IPS-18c (cell line): ENCODE data around the gene ILRUN.
"Not testable (repeated sequence)": the region's sequence is repeated elsewhere in the genome, so short reads cannot be mapped to it uniquely, and the experiment has no call there.

Experiments
- H3K4me3 ChIP-seq: 2 replicates; pipeline ENCODE4 v1.7.0; 2013; ENCODE audit warnings: low read depth, mild to moderate bottlenecking, low read length, moderate library complexity; ENCODE audit not compliant: insufficient read depth
- H3K9me3 ChIP-seq: one replicate; pipeline ENCODE4 v1.6.1; 2013; ENCODE audit warnings: mild to moderate bottlenecking, low read length, moderate library complexity; ENCODE audit not compliant: control insufficient read depth, insufficient read depth

ILRUN gene

DNA sequence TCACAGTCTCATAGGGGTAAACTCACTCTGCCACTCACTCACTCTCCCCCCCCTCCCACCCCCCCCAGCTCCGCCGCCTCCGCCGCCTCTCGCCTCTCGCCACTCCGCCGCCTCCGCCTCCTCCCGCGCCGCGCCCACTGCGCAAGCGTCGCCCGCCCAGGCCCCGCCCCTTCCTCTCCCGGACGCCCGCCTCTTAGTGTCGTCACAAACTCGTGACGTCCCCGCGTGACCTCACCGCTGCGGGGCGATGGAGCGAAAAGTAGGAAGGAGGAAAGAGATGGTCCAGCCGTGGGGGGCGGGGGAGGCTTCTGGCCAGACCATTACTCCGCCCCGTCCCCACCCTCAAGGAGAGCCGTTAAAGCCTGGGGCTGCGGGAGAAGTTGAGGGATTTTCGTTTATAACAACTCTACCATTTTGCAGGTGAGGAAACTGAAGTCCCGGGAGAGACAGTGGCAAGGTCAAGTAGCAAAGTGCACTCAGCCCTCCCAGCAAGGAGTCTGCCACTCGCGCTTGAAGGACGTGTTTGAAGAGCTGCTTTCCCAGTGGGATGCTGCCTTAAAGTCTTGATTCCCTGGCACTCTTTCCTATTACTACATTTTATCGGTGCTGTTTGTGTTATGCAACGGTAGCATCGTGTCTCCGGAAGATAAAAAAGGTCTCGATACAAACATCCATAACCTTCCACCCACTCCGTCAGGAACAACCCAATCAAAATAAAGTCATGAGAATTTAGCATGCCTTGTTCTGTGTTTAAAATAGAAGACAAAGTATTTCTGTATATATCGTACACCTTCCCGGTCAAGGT lies at the start of gene ILRUN:
Gene ILRUN, minus strand, starts transcription at position 29 of the 805 bp plus-strand sequence. CDS start 164 bp downstream, outside the sequence.
- H3K9me3 ChIP-seq, result no peaks in the 10 kb centered on the region
- peak within 1 kb of the TSS; percentile 97 for H3K4me3 ChIP-seq

DNA sequence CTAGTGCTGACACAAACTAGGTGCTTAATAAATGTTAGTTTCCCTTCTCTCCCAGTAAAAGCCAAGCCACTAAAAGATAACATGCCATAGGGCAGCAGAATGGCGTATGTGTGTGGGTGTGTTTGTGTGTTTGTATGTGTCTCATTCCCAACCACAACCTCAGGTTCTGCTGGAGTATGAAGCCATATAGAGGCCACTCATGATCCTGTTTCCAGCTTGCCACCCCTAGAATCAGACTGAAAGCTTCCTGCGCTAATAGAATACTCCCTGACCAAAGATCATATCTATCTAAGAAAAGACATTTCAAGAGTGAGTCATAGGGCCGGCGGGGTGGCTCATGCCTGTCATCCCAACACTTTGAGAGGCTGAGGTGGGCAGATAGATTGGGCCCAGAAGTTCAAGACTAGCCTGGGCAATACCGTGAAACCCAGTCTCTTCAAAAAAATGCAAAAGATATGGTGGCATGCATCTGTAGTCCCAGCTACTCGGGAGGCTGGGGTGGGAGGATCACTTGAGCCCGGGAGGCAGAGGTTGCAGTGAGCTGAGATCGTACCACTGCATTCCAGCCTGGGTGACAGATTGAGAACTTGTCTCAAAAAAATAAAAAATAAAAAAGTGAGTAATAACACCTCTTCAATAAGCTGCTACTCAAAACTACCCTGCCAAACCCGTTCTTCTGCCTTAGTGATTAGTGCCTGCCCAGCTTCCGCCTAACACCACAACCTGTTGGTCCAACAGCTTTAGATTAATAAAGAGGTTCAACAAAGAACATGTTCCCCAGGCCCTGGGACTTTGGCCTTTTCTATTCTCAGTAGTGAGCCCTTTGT lies 48.9 kb upstream of the ILRUN start:
- H3K4me3 ChIP-seq, result no peak overlapping the region
- H3K9me3 ChIP-seq, result no peaks in the 10 kb centered on the region

DNA sequence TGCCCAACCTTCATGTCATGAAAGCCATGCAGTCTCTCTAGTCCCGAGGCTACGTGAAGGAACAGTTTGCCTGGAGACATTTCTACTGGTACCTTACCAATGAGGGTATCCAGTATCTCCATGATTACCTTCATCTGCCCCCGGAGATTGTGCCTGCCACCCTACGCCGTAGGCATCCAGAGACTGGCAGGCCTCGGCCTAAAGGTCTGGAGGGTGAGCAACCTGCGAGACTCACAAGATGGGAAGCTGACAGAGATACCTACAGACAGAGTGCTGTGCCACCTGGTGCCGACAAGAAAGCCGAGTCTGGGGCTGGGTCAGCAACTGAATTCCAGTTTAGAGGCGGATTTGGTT lies 47.7 kb upstream of the ILRUN start:
- not testable (repeated sequence) for H3K9me3 ChIP-seq, H3K4me3 ChIP-seq

DNA sequence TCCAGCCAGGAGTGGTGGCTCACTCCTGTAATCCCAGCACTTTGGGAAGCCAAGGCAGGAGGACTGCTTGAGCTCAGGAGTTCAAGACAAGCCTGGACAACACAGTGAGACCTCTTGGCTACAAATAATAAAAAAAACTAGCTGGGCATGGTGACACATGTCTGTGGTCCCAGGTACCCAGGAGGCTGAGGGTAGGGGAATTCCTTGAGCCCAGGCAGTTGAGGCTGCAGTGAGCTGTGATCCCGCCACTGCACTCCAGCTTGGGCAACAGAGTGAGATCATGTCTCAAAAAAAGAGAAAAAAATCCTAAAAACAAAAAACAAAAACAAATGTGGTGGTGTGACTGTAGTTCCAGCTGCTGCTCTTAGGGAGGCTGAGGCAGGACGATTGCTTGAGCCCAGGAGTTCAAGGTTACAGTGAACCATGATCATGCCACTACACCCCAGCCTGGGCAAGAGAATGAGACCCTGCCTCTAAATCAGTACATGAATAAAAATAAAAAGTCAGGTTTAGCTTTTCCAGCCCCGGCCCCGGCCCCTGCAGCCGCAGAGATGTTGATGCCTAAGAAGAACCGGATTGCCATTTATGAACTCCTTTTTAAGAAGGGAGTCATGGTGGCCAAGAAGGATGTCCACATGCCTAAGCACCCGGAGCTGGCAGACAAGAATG lies 47.2 kb upstream of the ILRUN start:
- Histone ChIP-seq H3K9me3 (no peaks in the 10 kb centered on the region), H3K4me3 (no peak overlapping the region)

DNA sequence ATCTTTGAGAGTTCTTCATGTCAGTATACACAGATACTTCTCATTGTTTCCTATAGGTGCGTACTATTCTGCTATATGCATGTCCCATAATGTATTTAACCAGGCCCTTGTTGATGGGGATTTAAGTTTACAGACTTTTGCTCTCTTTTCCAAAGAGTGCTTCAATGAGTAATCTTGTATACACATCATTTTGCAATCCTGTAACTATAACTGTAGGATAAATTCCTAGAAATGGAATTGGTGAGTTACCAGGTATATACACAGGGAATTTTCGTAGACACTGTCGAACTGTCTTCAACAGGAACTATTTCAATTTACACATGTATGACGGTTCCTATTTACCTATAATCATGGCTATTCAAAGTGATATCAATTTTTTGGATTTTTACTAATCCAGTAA lies 45.5 kb upstream of the ILRUN start:
- no peaks in the 10 kb centered on the region for H3K9me3 ChIP-seq
- no peak overlapping the region for H3K4me3 ChIP-seq

DNA sequence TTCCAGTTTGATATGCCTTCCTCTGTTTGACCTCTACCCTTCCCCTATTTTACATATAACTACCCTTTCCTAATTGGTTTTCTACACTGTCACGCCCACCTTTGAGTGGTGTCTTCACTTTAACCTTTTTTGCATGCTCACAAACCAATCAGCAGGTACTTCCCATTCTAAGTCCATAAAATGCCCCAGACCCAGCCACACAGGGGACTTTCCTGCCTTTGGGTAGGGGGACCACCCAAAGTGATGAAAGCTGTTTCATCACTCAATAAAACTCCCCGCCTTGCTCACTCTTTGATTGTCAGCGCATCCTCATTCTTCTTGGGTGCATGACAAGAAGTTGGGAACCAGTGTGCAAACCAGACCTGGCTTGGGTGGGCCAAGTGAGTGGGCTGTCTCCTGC lies 40.3 kb upstream of the ILRUN start:
- H3K9me3 ChIP-seq, result no peaks in the 10 kb centered on the region
- no peak overlapping the region for H3K4me3 ChIP-seq

DNA sequence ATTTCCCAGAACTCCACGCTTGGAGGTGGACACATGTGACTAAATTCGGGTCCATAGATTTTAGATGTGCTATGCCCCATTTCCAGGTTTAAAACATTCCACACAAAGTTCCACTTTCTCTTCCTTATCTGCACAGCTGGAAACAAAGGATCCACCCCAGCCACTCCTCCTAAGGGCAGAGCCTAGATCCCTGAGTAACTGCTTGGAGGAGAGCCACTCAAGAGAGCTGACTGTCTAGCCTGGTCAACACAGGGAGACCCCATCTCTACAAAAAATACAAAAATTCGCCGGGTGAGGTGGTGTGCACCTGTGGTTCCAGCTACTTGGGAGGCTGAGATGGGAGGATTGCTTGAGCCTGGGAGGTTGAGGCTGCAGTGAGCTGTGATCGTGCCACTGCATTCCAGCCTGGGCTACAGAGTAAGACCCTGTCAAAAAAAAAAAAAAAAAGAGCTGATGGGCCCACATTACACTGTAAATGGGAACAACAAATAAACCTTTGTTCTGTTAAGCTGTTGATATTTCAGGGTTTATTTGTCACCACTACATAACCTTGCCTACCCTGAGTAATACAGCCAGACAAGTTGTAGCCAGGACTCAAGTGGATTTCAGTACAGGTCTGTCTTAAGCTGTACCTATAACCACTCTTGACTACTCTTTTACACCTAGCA lies 35.0 kb upstream of the ILRUN start:
- no peak overlapping the region for H3K4me3 ChIP-seq
- no peaks in the 10 kb centered on the region for H3K9me3 ChIP-seq

DNA sequence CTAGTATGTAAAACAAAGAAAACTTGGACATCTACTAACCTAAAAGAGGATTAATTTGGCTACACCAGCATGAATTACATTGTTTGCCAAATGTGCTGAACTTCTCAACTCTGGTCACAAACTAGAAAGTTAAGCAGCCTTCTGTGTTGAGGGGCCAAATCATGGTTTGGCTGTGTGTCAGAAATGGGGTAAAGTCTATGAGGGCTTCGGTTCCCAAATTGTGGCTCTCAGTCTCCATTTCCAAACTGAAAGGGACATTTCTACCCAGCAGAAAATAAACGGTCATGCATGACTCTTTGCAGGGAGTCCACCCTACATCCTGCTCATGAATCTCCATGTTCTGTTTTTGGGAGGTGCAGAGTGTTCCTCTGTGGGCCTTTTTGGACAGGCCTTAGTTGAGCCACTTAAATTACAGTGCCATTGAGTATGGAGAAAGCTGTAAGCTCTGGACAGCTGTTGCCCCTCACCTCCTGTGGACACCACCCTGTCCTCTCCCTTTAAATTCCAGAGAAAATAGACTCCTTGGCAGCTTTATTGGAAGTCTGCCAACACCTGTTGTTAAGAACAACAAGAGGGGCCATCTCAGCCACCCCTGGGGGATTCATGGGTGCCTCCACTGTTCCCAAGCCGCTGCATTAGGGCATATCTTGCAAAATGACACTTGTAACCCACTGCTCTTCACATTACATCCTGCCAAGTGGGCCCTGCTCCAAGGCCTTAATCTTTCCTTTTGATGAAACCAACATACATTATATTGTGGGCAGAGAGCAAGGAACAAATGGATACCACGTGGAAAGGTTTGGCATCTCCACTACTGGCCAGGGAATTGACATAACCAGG lies 33.3 kb upstream of the ILRUN start:
- Histone ChIP-seq H3K9me3 (no peaks in the 10 kb centered on the region), H3K4me3 (no peak overlapping the region)

DNA sequence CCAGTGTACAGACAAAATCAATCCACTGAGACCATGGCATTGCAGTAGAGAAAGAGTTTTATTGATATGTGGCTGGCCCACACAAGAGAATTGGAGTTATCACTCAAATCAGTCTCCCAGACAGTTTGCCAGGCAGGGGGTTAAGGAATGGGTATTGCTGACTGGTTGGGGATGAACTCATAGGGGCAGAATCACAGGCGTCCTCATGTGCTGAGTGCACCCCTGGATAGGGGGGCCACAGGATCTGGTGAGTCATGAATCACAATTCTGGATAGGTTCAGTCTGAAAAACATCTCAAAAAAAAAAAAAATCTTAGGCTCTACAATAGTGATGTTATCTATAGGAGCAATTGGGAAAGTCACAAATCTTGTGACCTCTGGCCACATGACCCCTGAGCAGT lies 29.5 kb upstream of the ILRUN start:
- Histone ChIP-seq H3K9me3 (no peaks in the 10 kb centered on the region), H3K4me3 (no peak overlapping the region)

DNA sequence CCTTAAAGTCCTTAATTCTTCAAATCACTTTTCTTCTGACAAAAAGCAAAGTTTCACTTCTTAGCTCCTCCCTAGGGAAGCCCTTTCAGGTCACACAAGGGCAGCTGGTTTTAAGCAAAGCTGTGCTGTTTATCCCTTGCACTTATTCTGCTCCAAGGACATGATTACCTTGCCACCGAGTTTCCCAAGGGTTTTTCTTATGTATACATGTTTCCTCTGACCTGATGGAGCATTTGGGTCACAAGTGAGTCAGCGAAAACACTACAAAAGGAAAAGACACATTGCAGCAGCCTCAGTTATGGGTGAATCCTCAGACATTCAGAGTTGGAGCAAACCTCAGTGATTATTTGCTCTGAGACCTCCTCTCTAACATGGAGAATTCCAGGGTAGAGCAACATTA lies 26.6 kb upstream of the ILRUN start:
- Histone ChIP-seq H3K4me3 (no peak overlapping the region), H3K9me3 (no peaks in the 10 kb centered on the region)

DNA sequence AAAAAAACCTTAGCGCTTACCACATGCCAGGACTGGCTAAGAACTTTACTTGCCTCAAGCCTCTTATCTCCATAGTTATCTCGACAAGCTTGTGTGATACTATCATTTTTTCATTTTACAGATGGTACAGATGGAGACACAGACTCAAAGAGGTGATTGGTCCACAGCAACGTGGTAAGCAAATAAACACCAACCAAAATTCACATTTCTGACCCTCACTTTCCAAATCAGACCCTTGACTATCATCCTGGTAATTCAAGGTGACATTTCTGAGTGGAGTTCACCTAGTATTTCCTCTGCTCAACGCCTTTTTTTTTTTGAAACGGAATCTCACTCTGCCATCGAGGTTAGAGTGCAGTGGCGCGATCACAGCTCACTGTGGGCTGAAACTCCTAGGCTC lies 25.9 kb upstream of the ILRUN start:
- Histone ChIP-seq H3K9me3 (no peaks in the 10 kb centered on the region), H3K4me3 (no peak overlapping the region)

DNA sequence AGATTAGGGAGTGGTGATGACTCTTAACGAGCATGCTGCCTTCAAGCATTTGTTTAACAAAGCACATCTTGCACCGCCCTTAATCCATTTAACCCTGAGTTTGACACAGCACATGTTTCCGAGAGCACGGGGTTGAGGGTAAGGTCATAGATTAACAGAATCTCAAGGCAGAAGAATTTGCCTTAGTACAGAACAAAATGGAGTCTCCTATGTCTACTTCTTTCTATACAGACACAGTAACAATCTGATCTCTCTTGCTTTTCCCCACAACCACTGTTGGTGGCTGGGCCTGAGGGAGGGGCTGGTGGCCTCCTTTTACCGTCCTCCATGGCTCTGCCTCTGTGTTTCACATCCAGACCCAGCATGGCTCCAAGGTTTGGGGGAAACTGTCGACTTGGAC lies 23.6 kb upstream of the ILRUN start:
- not testable (repeated sequence) for H3K4me3 ChIP-seq, H3K9me3 ChIP-seq

DNA sequence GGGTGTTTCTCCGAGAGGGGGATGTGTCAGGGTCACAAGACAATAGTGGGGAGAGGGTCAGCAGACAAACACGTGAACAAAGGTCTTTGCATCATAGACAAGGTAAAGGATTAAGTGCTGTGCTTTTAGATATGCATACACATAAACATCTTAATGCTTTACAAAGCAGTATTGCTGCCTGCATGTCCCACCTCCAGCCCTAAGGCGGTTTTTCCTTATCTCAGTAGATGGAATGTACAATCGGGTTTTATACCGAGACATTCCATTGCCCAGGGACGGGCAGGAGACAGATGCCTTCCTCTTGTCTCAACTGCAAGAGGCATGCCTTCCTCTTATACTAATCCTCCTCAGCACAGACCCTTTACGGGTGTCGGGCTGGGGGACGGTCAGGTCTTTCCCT lies 23.1 kb upstream of the ILRUN start:
- not testable (repeated sequence) for H3K4me3 ChIP-seq

DNA sequence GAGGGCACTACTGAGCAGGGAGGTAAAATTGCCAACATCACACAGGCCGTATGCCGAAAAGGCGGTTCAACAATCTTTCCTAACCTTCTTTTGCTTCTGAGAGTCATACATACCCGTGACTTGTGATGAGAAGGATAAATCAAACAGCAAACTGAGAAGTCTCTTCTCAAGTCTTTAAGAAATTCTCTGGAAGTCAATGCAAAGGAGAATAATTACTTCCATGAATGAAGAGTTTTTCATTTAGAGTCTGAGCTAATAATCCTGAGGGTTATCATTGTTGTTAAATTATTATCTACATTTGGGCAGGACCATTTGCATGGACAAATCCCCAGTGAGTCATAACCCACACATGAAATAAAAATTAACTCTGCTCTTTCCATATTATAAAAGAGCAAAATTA lies 22.4 kb upstream of the ILRUN start:
- Histone ChIP-seq H3K9me3 (no peaks in the 10 kb centered on the region), H3K4me3 (no peak overlapping the region)

More for the DNA sequence above, 23.1 kb upstream of the ILRUN start:
- not testable (repeated sequence) for H3K9me3 ChIP-seq

DNA sequence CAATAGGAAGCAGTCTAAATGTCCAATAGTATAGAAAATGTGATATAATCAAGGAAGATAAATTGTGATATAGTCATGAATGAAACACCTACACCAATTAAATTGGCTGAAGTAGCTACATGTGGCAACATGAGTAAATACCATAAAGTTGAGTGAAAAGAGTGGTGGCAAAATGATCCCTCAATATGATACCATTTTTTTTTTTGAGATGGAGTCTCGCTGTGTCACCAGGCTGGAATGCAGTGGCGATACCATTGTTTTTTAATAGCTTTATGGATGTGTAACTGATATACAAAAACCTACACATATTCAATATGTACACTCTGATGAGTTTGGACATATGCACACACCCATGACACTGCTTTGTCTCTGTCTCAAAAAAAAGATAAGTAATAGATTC lies 20.9 kb upstream of the ILRUN start:
- Histone ChIP-seq H3K9me3 (no peaks in the 10 kb centered on the region), H3K4me3 (no peak overlapping the region)

DNA sequence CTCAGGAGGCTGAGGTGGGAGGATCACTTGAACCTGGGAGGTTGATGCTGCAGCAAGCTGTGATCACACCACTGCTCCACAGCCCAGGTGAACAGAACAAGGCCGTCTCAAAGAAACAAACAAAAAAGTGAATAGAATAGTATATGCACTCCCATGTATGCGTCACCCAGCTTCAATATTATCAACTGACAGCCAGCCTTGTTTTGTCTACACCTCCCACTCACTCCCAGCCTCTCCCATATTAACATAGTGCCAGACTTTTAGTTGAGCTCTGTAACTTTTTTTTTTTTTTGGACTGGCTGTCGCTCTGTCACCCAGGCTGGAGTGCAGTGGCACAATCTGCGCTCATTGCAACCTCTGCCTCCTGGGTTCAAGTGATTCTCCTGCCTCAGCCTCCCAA lies 18.1 kb upstream of the ILRUN start:
- no peaks in the 10 kb centered on the region for H3K9me3 ChIP-seq
- H3K4me3 ChIP-seq, result no peak overlapping the region

DNA sequence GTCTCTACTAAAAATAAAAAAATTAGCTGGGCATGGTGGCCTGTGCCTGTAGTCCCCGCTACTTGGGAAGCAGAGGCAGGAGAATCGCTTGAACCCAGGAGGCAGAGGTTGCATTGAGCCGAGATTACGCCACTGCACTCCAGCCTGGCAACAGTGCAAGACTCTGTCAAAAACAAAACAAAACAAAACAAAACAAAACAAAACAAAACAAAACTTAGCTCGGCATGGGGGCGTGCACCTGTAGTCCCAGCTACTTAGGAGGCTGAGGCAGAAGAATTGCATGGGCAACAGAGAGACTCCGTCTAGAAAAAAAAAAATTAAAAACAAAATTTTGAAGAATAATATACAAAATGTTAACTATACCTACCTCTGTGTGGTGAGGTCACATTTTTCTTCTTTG lies 16.3 kb upstream of the ILRUN start:
- not testable (repeated sequence) for H3K4me3 ChIP-seq, H3K9me3 ChIP-seq
